Measurements from ENCODE around the gene RCAN3.

DNA sequence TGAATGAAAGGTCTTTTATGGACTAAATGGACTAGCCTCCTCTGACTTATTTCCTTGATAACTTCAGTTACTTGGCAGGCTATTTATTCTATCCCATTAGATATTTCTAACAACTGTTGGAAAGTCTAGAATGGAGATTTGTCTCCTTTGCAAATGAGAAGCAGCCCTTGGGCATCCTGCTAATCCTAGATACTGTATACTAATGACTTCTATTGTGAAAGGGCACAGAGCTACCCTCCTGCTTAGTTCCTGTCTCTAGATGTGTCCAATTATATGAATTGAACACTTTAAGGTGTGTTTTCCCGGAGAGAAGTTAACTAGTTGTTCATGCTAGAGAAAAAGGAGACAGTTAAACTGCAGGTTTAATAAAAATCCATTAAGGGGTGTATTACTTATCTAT lies 43.0 kb downstream of the RCAN3 start:
- TF ChIP-seq, protein P1, sequence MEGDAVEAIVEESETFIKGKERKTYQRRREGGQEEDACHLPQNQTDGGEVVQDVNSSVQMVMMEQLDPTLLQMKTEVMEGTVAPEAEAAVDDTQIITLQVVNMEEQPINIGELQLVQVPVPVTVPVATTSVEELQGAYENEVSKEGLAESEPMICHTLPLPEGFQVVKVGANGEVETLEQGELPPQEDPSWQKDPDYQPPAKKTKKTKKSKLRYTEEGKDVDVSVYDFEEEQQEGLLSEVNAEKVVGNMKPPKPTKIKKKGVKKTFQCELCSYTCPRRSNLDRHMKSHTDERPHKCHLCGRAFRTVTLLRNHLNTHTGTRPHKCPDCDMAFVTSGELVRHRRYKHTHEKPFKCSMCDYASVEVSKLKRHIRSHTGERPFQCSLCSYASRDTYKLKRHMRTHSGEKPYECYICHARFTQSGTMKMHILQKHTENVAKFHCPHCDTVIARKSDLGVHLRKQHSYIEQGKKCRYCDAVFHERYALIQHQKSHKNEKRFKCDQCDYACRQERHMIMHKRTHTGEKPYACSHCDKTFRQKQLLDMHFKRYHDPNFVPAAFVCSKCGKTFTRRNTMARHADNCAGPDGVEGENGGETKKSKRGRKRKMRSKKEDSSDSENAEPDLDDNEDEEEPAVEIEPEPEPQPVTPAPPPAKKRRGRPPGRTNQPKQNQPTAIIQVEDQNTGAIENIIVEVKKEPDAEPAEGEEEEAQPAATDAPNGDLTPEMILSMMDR (IDR thresholded peaks at IDR 0.05) = no peak
- no peak for TF ChIP-seq POLR2AphosphoS5 (IDR thresholded peaks at IDR 0.05)

Measured in esophagus muscularis mucosa (tissue), 3 donors.